CD4-positive, alpha-beta T cell treated with Interleukin-6 for 4 hours (primary cell): ENCODE data around the gene PARP16.
A peak's percentile ranks its signal among the peaks of the same experiment; 100 is the strongest.

ENCODE experiments used
- DNase-seq: peaks from one replicate; pipeline ENCODE4 v3.0.0-alpha.2; 2020; ENCODE audit warnings: mixed read lengths

PARP16 gene

GRCh38 chr15:65310431-65311137, 23.9 kb upstream of the PARP16 start:
- no peak for DNase-seq

GRCh38 chr15:65309882-65310418, 23.3 kb upstream of the PARP16 start:
- no peak for DNase-seq

- DNase-seq: no peak
Measured at GRCh38 chr15:65307978-65308377, 21.3 kb upstream of the PARP16 start.

GRCh38 chr15:65306551-65306950, 19.9 kb upstream of the PARP16 start:
- DNase-seq: no peak

GRCh38 chr15:65305776-65306175, 19.1 kb upstream of the PARP16 start:
- no peak for DNase-seq

GRCh38 chr15:65305150-65305758, 18.6 kb upstream of the PARP16 start:
- no peak for DNase-seq

GRCh38 chr15:65304381-65305149, 17.9 kb upstream of the PARP16 start, which contains the start of gene RNU5B-1:
TSS of gene RNU5B-1 (plus strand) at chr15:65304677.
- DNase-seq: peak; percentile 80

- peak; percentile 22 for DNase-seq
Measured at GRCh38 chr15:65303687-65304380, 17.2 kb upstream of the PARP16 start.

- DNase-seq: no peak
Measured at GRCh38 chr15:65302061-65302460, 15.4 kb upstream of the PARP16 start.

GRCh38 chr15:65300924-65301441, 14.3 kb upstream of the PARP16 start:
- DNase-seq: no peak

- no peak for DNase-seq
Measured at GRCh38 chr15:65298731-65299130, 12.0 kb upstream of the PARP16 start.

GRCh38 chr15:65292938-65293518, 6.3 kb upstream of the PARP16 start:
- DNase-seq: no peak

- DNase-seq: no peak
Measured at GRCh38 chr15:65290228-65290627, 3.5 kb upstream of the PARP16 start.

- DNase-seq: no peak
Measured at GRCh38 chr15:65289261-65289854, 2.7 kb upstream of the PARP16 start.

GRCh38 chr15:65287520-65287855, 805 bp upstream of the PARP16 start:
- no peak for DNase-seq

- DNase-seq: peak; percentile 28
Measured at GRCh38 chr15:65286069-65286703, 497 bp downstream of the PARP16 start.

- DNase-seq: no peak
Measured at GRCh38 chr15:65285291-65286068, 1.2 kb downstream of the PARP16 start.

GRCh38 chr15:65278480-65278879, 8.2 kb downstream of the PARP16 start:
- no peak for DNase-seq

- no peak for DNase-seq
Measured at GRCh38 chr15:65277015-65277414, 9.7 kb downstream of the PARP16 start.

GRCh38 chr15:65275728-65276126, 11.0 kb downstream of the PARP16 start:
- DNase-seq: no peak
